Activated T-helper 17 cell treated with anti-CD3 and anti-CD28 coated beads, Interleukin-2, amount 50 U/mL, for 72 hours (primary cell): ENCODE results near the gene GLTP. TPM values are rescaled to one million over a fixed set of nuclear protein-coding genes. Genes with fewer than 3 reads are reported as not detected.
"Not testable (repeated sequence)": the region's sequence is repeated elsewhere in the genome, so short reads cannot be mapped to it uniquely, and the experiment has no call there.

Experiments used
- ATAC-seq: fragments of 150-1000 bp; cut with Tn5 transposase; replicated peaks from 2 replicates; pipeline ENCODE4 v1.10.0; 2021; ENCODE audit warnings: mild to moderate bottlenecking, moderate library complexity
- H3K27ac Mint-ChIP-seq: one replicate; pipeline ENCODE4 v1.8.0; 2022; ENCODE audit warnings: mixed read lengths
- H3K27me3 Mint-ChIP-seq: one replicate; pipeline ENCODE4 v1.8.0; 2022; ENCODE audit warnings: mixed read lengths
- H3K36me3 Mint-ChIP-seq: one replicate; pipeline ENCODE4 v1.8.0; 2022; ENCODE audit warnings: low read depth, mild to moderate bottlenecking, mixed read lengths
- H3K4me1 Mint-ChIP-seq: one replicate; pipeline ENCODE4 v1.8.0; 2022; ENCODE audit warnings: mixed read lengths
- H3K4me3 Mint-ChIP-seq: one replicate; pipeline ENCODE4 v1.8.0; 2022; ENCODE audit warnings: mild to moderate bottlenecking, mixed read lengths
- H3K9me3 Mint-ChIP-seq: one replicate; pipeline ENCODE4 v1.8.0; 2022; ENCODE audit warnings: mixed read lengths
- total RNA-seq, 2 donors: library from RNA; stranded (reverse); gene quantifications; one replicate each; pipeline ENCODE4 v1.2.3, GENCODE V29; 2022

The GLTP gene
- total RNA-seq, 2 donors from 2014 or later: 25.7 to 26.4 TPM

- Mint-ChIP-seq H3K4me3 (no peak overlapping the region), H3K27ac (peak overlapping the region; percentile 74), H3K27me3 (no peaks in the 10 kb centered on the region), H3K36me3 (peaks cover 96% of the 10 kb centered on the region), H3K9me3 (no peaks in the 10 kb centered on the region), H3K4me1 (no peaks in the 10 kb centered on the region)
- ATAC-seq: no peak
Measured at GRCh38 chr12:109915171-109916040, 35.1 kb upstream of the GLTP start.

- Mint-ChIP-seq H3K4me1 (no peaks in the 10 kb centered on the region), H3K9me3 (no peaks in the 10 kb centered on the region), H3K4me3 (no peak overlapping the region), H3K27me3 (no peaks in the 10 kb centered on the region), H3K27ac (peak overlapping the region; percentile 37), H3K36me3 (peaks cover 96% of the 10 kb centered on the region)
- no peak for ATAC-seq
Measured at GRCh38 chr12:109914461-109914860, 34.1 kb upstream of the GLTP start.

GRCh38 chr12:109912855-109913321 lies 32.5 kb upstream of the GLTP start:
- peaks cover 96% of the 10 kb centered on the region for H3K36me3 Mint-ChIP-seq
- H3K4me1 Mint-ChIP-seq: no peaks in the 10 kb centered on the region
- H3K4me3 Mint-ChIP-seq: no peak overlapping the region
- H3K9me3 Mint-ChIP-seq: no peaks in the 10 kb centered on the region
- no peak for ATAC-seq
- no peaks in the 10 kb centered on the region for H3K27me3 Mint-ChIP-seq
- H3K27ac Mint-ChIP-seq: peak overlapping the region; percentile 37

GRCh38 chr12:109910969-109911348 lies 30.6 kb upstream of the GLTP start:
- no peak overlapping the region for H3K27ac Mint-ChIP-seq
- H3K4me1 Mint-ChIP-seq: no peaks in the 10 kb centered on the region
- H3K36me3 Mint-ChIP-seq: peaks cover 96% of the 10 kb centered on the region
- ATAC-seq: no peak
- no peak overlapping the region for H3K4me3 Mint-ChIP-seq
- no peaks in the 10 kb centered on the region for H3K9me3 Mint-ChIP-seq
- H3K27me3 Mint-ChIP-seq: no peaks in the 10 kb centered on the region

GRCh38 chr12:109910254-109910968 lies 30.1 kb upstream of the GLTP start:
- no peak overlapping the region for H3K27ac Mint-ChIP-seq
- ATAC-seq: no peak
- no peaks in the 10 kb centered on the region for H3K27me3 Mint-ChIP-seq
- H3K4me3 Mint-ChIP-seq: no peak overlapping the region
- H3K36me3 Mint-ChIP-seq: peaks cover 96% of the 10 kb centered on the region
- no peaks in the 10 kb centered on the region for H3K4me1 Mint-ChIP-seq
- no peaks in the 10 kb centered on the region for H3K9me3 Mint-ChIP-seq

- Mint-ChIP-seq H3K36me3 (peaks cover 73% of the 10 kb centered on the region), H3K27ac (peak overlapping the region; percentile 73), H3K4me3 (no peak overlapping the region), H3K27me3 (no peaks in the 10 kb centered on the region), H3K4me1 (peaks cover 6% of the 10 kb centered on the region), H3K9me3 (no peaks in the 10 kb centered on the region)
- no peak for ATAC-seq
Measured at GRCh38 chr12:109905301-109905700, 25.0 kb upstream of the GLTP start.

GRCh38 chr12:109902891-109903418 lies 22.6 kb upstream of the GLTP start:
- Mint-ChIP-seq H3K4me1 (peaks cover 11% of the 10 kb centered on the region), H3K27ac (no peak overlapping the region), H3K36me3 (peaks cover 51% of the 10 kb centered on the region), H3K9me3 (no peaks in the 10 kb centered on the region), H3K27me3 (no peaks in the 10 kb centered on the region), H3K4me3 (no peak overlapping the region)
- no peak for ATAC-seq

- H3K4me1 Mint-ChIP-seq: peaks cover 11% of the 10 kb centered on the region
- ATAC-seq: peak; percentile 8
- H3K27ac Mint-ChIP-seq: peak overlapping the region; percentile 90
- no peaks in the 10 kb centered on the region for H3K9me3 Mint-ChIP-seq
- peak overlapping the region; percentile 87 for H3K4me3 Mint-ChIP-seq
- no peaks in the 10 kb centered on the region for H3K27me3 Mint-ChIP-seq
- H3K36me3 Mint-ChIP-seq: peaks cover 31% of the 10 kb centered on the region
Measured at GRCh38 chr12:109900752-109901580, 20.6 kb upstream of the GLTP start.

- Mint-ChIP-seq H3K9me3 (no peaks in the 10 kb centered on the region), H3K36me3 (peaks cover 22% of the 10 kb centered on the region), H3K27ac (peak within 1 kb of the TSS; percentile 90), H3K4me3 (peak within 1 kb of the TSS; percentile 87), H3K4me1 (peaks cover 11% of the 10 kb centered on the region), H3K27me3 (no peaks in the 10 kb centered on the region)
- ATAC-seq: peak; percentile 92
Measured at GRCh38 chr12:109899783-109900751, 19.7 kb upstream of the GLTP start, which contains the start of gene TCHP. Gene TCHP, plus strand, starts transcription at chr12:109900274. Its CDS starts 2,753 bp downstream, at chr12:109903027.

- not testable (repeated sequence) for H3K9me3 Mint-ChIP-seq, H3K27me3 Mint-ChIP-seq, ATAC-seq
- peak overlapping the region; percentile 90 for H3K27ac Mint-ChIP-seq
- peaks cover 11% of the 10 kb centered on the region for H3K4me1 Mint-ChIP-seq
- peak overlapping the region; percentile 87 for H3K4me3 Mint-ChIP-seq
- H3K36me3 Mint-ChIP-seq: peaks cover 15% of the 10 kb centered on the region
Measured at GRCh38 chr12:109899345-109899744, 19.0 kb upstream of the GLTP start.

GRCh38 chr12:109897029-109897428 lies 16.7 kb upstream of the GLTP start:
- H3K9me3 Mint-ChIP-seq: no peaks in the 10 kb centered on the region
- no peak for ATAC-seq
- no peak overlapping the region for H3K4me3 Mint-ChIP-seq
- no peaks in the 10 kb centered on the region for H3K27me3 Mint-ChIP-seq
- H3K36me3 Mint-ChIP-seq: no peaks in the 10 kb centered on the region
- H3K27ac Mint-ChIP-seq: no peak overlapping the region
- peaks cover 11% of the 10 kb centered on the region for H3K4me1 Mint-ChIP-seq

GRCh38 chr12:109896188-109896587 lies 15.8 kb upstream of the GLTP start:
- Mint-ChIP-seq H3K4me1 (peaks cover 5% of the 10 kb centered on the region), H3K4me3 (no peak overlapping the region), H3K27me3 (no peaks in the 10 kb centered on the region), H3K9me3 (no peaks in the 10 kb centered on the region), H3K27ac (no peak overlapping the region), H3K36me3 (no peaks in the 10 kb centered on the region)
- no peak for ATAC-seq

GRCh38 chr12:109894939-109895338 lies 14.6 kb upstream of the GLTP start:
- Mint-ChIP-seq H3K4me3 (no peak overlapping the region), H3K9me3 (no peaks in the 10 kb centered on the region), H3K4me1 (peaks cover 2% of the 10 kb centered on the region), H3K27ac (no peak overlapping the region), H3K27me3 (no peaks in the 10 kb centered on the region), H3K36me3 (no peaks in the 10 kb centered on the region)
- no peak for ATAC-seq
